HK-2 (cell line): ENCODE data around the gene RBX1.
"Not testable (repeated sequence)": the region's sequence is repeated elsewhere in the genome, so short reads cannot be mapped to it uniquely, and the experiment has no call there.

ENCODE experiments used
- DNase-seq: peaks from one replicate; pipeline ENCODE4 v3.0.0-alpha.2; 2018; ENCODE audit not compliant: unreplicated experiment

RBX1 gene

GRCh38 chr22:40972587-40972986 is 21.4 kb downstream of the RBX1 start:
- no peak for DNase-seq

GRCh38 chr22:40973144-40973543 is 22.0 kb downstream of the RBX1 start:
- no peak for DNase-seq

- DNase-seq: no peak
Observed at GRCh38 chr22:40975366-40975765, 24.2 kb downstream of the RBX1 start.

GRCh38 chr22:40976866-40977700 is 25.9 kb downstream of the RBX1 start:
- DNase-seq: no peak

GRCh38 chr22:40979198-40979597 is 28.0 kb downstream of the RBX1 start:
- DNase-seq: no peak

GRCh38 chr22:40979871-40980270 is 28.7 kb downstream of the RBX1 start:
- no peak for DNase-seq

GRCh38 chr22:40982482-40983385 is 31.6 kb downstream of the RBX1 start:
- DNase-seq: no peak

- no peak for DNase-seq
Observed at GRCh38 chr22:40991298-40991697, 40.1 kb downstream of the RBX1 start.

GRCh38 chr22:40995821-40996220 is 44.6 kb downstream of the RBX1 start:
- no peak for DNase-seq

GRCh38 chr22:40997520-40997919 is 46.3 kb downstream of the RBX1 start:
- DNase-seq: no peak

GRCh38 chr22:41000040-41000565 is 48.9 kb downstream of the RBX1 start:
- no peak for DNase-seq

GRCh38 chr22:41000941-41001721 is 50.0 kb downstream of the RBX1 start:
- DNase-seq: no peak

- DNase-seq: peak; percentile 5
Observed at GRCh38 chr22:41001722-41002122, 50.5 kb downstream of the RBX1 start.

- not testable (repeated sequence) for DNase-seq
Observed at GRCh38 chr22:41002386-41002785, 51.2 kb downstream of the RBX1 start.

- no peak for DNase-seq
Observed at GRCh38 chr22:41003066-41003465, 51.9 kb downstream of the RBX1 start.

- DNase-seq: no peak
Observed at GRCh38 chr22:41003976-41004375, 52.8 kb downstream of the RBX1 start.

GRCh38 chr22:41009222-41009948 is 58.2 kb downstream of the RBX1 start:
- no peak for DNase-seq

GRCh38 chr22:41015003-41015402 is 63.8 kb downstream of the RBX1 start:
- DNase-seq: no peak

- DNase-seq: no peak
Observed at GRCh38 chr22:41021061-41021612, 70.0 kb downstream of the RBX1 start.

GRCh38 chr22:41021613-41022454 is 70.7 kb downstream of the RBX1 start:
- peak; percentile 60 for DNase-seq
